ENCODE results near the gene UGT1A10.

DNA sequence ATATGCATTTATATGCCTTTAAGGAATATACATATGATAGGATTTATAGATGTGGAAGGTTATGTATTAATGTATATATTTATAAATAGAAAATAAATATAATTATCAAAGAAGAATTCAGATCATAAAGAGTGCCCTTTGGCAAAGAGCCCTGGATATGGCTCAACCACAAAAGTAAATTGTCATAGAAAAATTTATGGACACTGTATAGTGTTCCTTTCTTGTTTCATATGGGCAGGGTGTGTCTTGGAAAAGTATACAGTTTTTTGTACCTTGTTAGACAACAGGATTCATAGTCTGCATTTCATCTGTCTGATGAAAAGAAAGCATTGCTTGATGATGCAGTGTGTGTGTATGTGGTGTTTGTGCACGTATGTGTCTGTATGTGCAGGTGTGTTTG is 48.4 kb downstream of the UGT1A10 start:
- TF ChIP-seq POLR2A (IDR thresholded peaks at IDR 0.05; ENCODE audit: low read depth, low read length): no peak
- no peak for TF ChIP-seq POLR2AphosphoS5 (IDR thresholded peaks at IDR 0.05; ENCODE audit: low read depth, low read length)
- TF ChIP-seq TAF1 (IDR thresholded peaks at IDR 0.05; ENCODE audit: low read depth, low read length): no peak
- no peak for TF ChIP-seq SPI1 (IDR thresholded peaks at IDR 0.05; ENCODE audit: low read depth, low read length)
- no peak for TF ChIP-seq PAX5 (IDR thresholded peaks at IDR 0.05; ENCODE audit: insufficient read depth, low read length, severe bottlenecking)
